NCI-H1417 treated with DMSO at 0.1 percent for 48 hours (cell line): ENCODE measurements around the gene NUMB.

Experiments
- DNase-seq: peaks from one replicate; lab custom pipeline; 2025; lab: John Stamatoyannopoulos, UW

The NUMB gene

DNA sequence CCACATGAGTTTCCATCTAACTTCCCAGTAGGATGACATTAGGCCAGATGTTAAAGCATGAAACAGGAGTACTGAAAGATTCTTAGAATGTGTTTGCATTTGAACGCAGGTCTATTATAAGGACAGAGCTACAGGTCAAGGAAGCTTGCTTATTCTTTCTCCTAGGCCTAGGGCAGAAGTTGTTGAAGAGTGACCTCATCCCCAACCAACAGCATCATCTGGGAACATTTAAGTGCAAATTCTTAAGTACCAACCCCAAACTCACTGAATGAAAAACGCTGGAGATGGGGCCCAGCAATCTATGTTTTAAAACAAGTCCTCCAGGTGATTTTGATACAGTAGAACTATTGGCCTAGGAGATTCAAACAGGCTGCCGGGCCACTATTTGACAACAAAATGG lies 168.6 kb downstream of the NUMB start:
- no peak for DNase-seq

DNA sequence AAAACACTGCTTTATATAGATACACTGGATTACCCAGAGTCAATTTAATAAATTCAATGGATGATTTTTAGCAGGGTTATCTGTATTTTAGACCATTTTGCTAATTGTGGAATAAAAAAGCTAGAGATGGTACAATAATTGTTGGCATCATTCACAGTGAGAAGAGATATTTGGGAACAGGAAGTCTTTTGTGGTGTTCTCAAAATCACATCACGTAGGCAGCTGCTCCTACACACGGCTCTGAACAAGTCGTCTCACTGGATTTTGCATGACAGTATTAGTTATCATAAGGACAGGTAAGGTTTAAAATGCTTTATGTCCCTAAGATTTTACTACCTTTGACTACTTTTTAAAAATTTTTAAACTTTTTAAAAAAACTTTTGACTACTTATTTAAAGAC lies 169.0 kb downstream of the NUMB start:
- DNase-seq, result no peak

- no peak for DNase-seq
These were observed 171.3 kb downstream of the NUMB start for GRCh38 chr14:73287071-73287470.

DNA sequence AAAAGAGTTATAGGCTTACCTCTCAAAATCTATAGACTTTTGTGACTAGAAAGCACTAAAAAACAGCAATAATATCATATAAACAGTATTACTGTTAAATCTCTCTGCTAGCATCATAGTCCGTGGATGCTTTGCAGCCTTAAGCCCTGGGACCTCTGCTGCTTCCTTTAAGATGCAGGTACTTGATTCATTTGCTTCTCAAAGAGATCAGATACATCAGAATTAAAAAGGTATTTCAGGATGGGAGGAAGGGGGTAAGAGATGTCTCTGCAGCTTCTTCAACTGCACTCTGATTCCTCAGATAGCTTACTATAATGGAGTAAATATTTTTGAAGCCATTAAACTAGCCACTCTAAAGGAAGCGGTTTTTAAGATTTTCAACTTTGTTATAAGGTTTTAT lies 171.7 kb downstream of the NUMB start:
- no peak for DNase-seq

GRCh38 chr14:73285979-73286378 lies 172.4 kb downstream of the NUMB start:
- no peak for DNase-seq

DNA sequence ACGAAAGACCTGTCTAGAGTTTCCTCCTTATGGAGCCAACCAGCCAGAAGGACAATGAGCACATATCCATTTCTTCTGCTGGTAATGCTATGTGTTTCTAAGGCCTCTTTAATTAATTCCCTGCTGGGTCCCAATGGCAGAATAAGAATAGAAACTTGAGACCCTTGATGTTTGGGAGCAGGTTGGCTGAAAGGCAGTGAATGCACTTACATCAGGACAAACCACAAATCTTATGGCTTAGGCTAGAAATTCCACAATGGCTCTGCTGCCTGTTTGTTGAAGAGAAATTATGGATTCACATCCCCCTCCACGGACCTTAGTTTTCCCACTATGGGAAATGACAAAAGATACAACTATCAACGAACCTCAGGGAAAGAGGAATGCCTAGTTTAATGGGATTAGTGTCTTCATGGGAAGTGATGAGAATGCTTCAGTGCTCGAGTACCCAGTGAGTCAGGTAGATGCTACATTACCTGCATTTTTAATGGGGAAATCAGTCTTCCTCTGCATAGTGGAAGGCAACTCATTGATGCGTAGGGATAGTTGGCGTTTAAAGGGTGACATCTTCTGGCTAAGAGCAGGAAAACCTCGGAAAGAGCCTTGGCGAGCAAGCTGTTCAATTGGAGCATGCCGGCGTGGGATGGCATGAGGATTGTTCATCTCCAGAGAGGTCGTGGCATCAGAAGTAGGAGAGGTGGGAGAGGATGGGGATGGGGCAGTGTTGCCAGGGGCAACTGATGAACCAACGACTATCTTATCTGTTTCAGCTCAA lies 174.6 kb downstream of the NUMB start:
- no peak for DNase-seq

DNA sequence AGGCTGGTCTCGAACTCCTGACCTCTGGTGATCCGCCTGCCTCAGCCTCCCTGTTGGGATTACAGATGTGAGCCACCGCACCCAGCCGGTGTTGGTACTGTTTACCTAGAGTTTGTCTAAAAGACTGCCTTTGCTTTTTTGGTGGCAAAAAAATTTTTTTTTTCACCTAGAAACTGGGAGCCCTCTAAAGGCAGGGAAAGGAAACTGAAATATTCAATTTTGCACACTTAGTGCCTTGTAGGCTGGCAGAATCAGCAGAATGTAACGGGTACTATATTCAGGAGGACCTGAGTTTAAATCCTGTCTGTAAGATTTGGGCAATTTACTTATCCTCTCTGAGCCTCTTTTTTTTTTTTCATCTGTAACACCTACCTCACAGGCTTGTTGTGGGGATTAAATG lies 177.4 kb downstream of the NUMB start:
- DNase-seq, result no peak

DNA sequence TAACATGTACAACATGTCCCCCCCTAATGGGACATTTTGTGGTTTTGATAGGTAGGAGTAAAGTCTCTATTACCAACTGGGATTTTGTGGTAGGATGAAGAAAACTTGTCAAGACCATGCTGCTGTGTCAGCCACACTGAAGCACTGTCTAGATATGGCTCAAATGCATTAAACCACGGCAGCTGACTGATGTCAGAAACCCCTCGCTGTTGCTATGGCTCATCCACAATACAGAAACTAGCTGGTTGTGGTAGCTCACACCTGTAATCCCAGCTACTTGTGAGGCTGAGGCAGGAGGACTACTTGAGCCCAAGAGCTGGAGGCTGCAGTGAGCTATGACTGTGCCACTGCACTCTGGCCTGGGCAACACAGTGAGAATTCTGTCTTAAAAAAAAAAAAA lies 181.0 kb downstream of the NUMB start:
- no peak for DNase-seq

- no peak for DNase-seq
These were observed 181.5 kb downstream of the NUMB start for GRCh38 chr14:73276836-73277235.

DNA sequence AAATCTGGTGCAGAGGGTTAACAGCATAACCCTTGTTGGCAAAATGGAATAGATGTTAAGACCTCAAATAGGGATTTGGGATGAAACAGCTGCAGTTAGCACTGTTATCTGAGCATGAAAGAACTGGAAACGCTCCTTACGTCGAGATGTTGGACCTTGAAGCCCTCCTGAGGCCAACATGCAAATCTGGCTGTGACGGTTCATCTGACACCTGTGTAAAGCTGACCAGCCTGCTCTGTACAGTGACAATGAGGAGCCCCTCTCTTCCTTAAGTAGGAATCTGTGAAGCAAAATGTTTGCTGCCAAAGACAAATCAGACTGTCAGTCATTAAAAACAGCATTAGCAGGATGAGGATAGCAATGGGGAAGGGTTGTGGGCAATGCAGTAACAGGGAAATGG lies 184.5 kb downstream of the NUMB start:
- no peak for DNase-seq

GRCh38 chr14:73272393-73272792 lies 186.0 kb downstream of the NUMB start:
- DNase-seq, result no peak

GRCh38 chr14:73269729-73270531 lies 188.4 kb downstream of the NUMB start:
- no peak for DNase-seq

GRCh38 chr14:73267474-73267873 lies 190.9 kb downstream of the NUMB start:
- no peak for DNase-seq

DNA sequence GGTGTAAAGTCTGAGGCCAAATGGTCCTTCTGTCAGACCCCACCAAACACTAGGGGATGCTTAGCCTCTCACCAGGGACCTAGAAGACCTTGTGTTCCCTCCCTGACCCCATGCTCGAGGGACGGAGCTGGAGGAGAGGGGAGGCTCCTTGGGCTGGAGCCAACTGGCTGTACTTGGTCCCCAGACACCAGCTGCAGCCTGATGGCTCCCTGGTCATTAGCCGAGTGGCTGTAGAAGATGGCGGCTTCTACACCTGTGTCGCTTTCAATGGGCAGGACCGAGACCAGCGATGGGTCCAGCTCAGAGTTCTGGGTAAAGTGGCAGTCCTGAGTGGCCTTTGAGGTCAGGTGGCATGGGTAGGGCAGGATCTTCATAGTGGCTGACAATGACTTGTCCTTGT lies 192.0 kb downstream of the NUMB start:
- no peak for DNase-seq

DNA sequence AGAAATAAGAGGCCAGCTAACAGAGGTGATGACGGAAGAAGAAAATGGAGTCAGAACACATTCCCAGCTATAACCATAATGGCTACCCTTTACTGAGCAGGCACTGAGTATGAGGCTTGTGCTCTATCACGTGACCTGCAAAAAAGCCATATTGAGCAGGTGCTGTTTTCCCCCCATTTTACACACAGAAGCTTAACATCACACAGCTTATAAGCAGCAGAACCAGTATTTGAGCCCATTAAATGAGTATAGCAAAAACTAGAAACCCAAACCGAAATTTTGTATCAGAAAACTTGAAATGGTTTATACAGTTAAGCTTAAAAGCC lies 192.7 kb downstream of the NUMB start:
- DNase-seq, result no peak

- DNase-seq, result no peak
These were observed 193.2 kb downstream of the NUMB start for GRCh38 chr14:73264885-73265720.

DNA sequence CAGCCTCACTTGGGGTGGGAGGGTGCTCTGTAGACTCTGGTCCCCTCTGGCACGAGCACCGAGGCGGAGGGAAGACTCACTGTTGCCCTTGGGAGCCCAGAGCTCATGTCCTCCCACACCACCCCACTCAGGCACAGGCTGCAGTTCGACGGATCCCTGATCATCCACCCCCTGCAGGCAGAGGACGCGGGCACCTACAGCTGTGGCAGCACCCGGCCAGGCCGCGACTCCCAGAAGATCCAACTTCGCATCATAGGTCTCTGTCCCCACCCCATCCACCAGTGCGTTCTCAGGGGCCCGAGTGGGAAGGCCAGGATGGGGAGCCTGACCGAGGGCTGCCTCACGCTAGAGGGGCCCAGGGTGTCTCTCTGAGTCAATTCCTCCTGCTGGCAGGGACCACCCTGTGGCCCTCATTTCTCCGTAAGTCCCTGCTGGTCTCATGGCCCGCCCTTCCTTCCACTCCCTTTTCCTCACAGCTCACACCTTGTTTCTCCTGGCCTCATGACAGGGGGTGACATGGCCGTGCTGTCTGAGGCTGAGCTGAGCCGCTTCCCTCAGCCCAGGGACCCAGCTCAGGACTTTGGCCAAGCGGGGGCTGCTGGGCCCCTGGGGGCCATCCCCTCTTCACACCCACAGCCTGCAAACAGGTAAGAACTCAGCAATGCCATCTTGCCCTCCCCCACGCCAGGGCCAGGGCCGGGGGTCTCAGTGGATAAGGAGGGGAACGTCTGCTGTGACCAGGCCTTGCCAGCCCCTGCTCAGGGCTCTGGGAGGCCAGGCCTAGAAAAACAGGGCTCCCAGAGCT lies 194.1 kb downstream of the NUMB start:
- no peak for DNase-seq

- no peak for DNase-seq
These were observed 194.7 kb downstream of the NUMB start for GRCh38 chr14:73263606-73264005.

DNA sequence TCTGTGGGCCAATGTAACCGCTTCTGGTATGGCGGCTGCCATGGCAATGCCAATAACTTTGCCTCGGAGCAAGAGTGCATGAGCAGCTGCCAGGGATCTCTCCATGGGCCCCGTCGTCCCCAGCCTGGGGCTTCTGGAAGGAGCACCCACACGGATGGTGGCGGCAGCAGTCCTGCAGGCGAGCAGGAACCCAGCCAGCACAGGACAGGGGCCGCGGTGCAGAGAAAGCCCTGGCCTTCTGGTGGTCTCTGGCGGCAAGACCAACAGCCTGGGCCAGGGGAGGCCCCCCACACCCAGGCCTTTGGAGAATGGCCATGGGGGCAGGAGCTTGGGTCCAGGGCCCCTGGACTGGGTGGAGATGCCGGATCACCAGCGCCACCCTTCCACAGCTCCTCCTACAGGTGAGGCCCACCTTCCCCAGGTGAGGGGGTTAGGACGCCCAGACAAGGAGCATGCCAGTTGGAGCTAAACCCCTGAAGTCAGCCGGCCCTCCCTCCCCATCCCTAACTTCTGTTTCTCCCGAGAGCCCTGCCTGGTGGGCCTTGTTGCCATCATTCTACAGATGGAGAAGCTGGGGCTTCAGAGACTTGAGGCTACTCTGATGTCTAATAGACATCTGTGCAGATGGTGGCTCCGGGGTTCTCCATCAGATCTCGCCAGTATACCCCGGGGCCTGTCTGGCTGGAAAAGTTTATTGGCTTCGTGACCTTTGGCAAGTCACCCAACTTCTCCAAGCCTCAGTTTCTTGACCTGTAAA lies 195.7 kb downstream of the NUMB start:
- DNase-seq, result no peak

GRCh38 chr14:73261520-73262426 lies 196.6 kb downstream of the NUMB start:
- DNase-seq, result no peak
